ENCODE data around the gene AR. TPM values are rescaled to one million over a fixed set of nuclear protein-coding genes. Genes with fewer than 3 reads are reported as not detected.

Gene AR
- total RNA-seq, 1 donor from 2014 or later, result 9.0 TPM

GRCh38 chrX:67648361-67648760, 104.5 kb downstream of the AR start:
- Histone ChIP-seq H3K4me1 (ENCODE audit: insufficient read depth, low read length) (no peaks in the 10 kb centered on the region), H3K4me2 (ENCODE audit: low read length) (no peak overlapping the region), H3K9ac (ENCODE audit: low read length) (no peak overlapping the region), H3K36me3 (ENCODE audit: insufficient read depth, low read length) (no peaks in the 10 kb centered on the region), H3K27me3 (ENCODE audit: insufficient read depth, low read length) (no peaks in the 10 kb centered on the region), H4K20me1 (ENCODE audit: insufficient read depth, low read length) (no peaks in the 10 kb centered on the region), H3K4me3 (ENCODE audit: insufficient read depth, low read depth, low read length) (no peak overlapping the region), H3K79me2 (ENCODE audit: insufficient read depth, low read length) (no peaks in the 10 kb centered on the region), H3K27ac (ENCODE audit: low read depth, low read length) (no peak overlapping the region), H3K9me3 (ENCODE audit: insufficient read depth, low read depth, low read length) (no peaks in the 10 kb centered on the region), H2AFZ (ENCODE audit: low read depth, low read length) (no peak overlapping the region)
- Mint-ChIP-seq H3K9me3 (ENCODE audit: unreplicated experiment) (peaks cover 2% of the 10 kb centered on the region), H3K4me1 (ENCODE audit: low read depth, unreplicated experiment) (no peaks in the 10 kb centered on the region), H3K4me3 (ENCODE audit: unreplicated experiment) (no peak overlapping the region), H3K27ac (ENCODE audit: unreplicated experiment) (no peak overlapping the region), H3K36me3 (ENCODE audit: low read depth, unreplicated experiment) (no peaks in the 10 kb centered on the region), H3K27me3 (ENCODE audit: low read depth, unreplicated experiment) (no peaks in the 10 kb centered on the region)
- DNase-seq (ENCODE audit: low read depth) (no peak), FAIRE-seq (peak; percentile 54)
- TF ChIP-seq CTCF (IDR thresholded peaks at IDR 0.05; ENCODE audit: insufficient read depth, low read depth, low read length) (no peak), EZH2 (IDR thresholded peaks at IDR 0.05; ENCODE audit: insufficient read depth, low read length) (no peak)

- Histone ChIP-seq H2AFZ (ENCODE audit: low read depth, low read length) (no peak overlapping the region), H4K20me1 (ENCODE audit: insufficient read depth, low read length) (no peaks in the 10 kb centered on the region), H3K4me2 (ENCODE audit: low read length) (no peak overlapping the region), H3K79me2 (ENCODE audit: insufficient read depth, low read length) (no peaks in the 10 kb centered on the region), H3K4me3 (ENCODE audit: insufficient read depth, low read depth, low read length) (no peak overlapping the region), H3K27me3 (ENCODE audit: insufficient read depth, low read length) (no peaks in the 10 kb centered on the region), H3K27ac (ENCODE audit: low read depth, low read length) (no peak overlapping the region), H3K9me3 (ENCODE audit: insufficient read depth, low read depth, low read length) (no peaks in the 10 kb centered on the region), H3K4me1 (ENCODE audit: insufficient read depth, low read length) (no peaks in the 10 kb centered on the region), H3K36me3 (ENCODE audit: insufficient read depth, low read length) (no peaks in the 10 kb centered on the region), H3K9ac (ENCODE audit: low read length) (no peak overlapping the region)
- peak; percentile 59 for FAIRE-seq
- Mint-ChIP-seq H3K36me3 (ENCODE audit: low read depth, unreplicated experiment) (no peaks in the 10 kb centered on the region), H3K9me3 (ENCODE audit: unreplicated experiment) (no peaks in the 10 kb centered on the region), H3K27me3 (ENCODE audit: low read depth, unreplicated experiment) (no peaks in the 10 kb centered on the region), H3K4me1 (ENCODE audit: low read depth, unreplicated experiment) (peaks cover 11% of the 10 kb centered on the region), H3K27ac (ENCODE audit: unreplicated experiment) (no peak overlapping the region), H3K4me3 (ENCODE audit: unreplicated experiment) (no peak overlapping the region)
- TF ChIP-seq CTCF (IDR thresholded peaks at IDR 0.05; ENCODE audit: insufficient read depth, low read depth, low read length), result no peak
- TF ChIP-seq EZH2 (IDR thresholded peaks at IDR 0.05; ENCODE audit: insufficient read depth, low read length), result no peak
- DNase-seq (ENCODE audit: low read depth), result no peak
These were observed 107.8 kb downstream of the AR start for GRCh38 chrX:67651437-67652142.

DNA sequence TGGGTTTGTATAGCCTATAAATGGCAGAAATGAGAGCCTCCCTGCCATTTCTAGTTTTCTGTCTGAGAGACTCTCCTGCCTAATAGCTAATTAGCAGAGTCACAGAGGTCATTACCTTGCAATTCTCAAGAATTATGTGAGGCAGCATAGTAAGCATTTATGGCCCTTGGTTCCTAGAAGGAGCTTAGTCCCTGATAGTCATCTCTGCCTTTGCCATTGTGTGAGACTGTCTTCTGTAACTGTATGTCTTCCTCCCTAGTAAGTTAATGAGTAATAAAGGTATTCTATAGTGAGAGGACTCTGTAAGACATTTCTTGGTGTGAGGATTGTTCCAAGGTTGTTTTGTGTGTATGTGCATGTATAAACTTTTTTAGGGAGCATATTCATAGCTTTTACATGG, 108.7 kb downstream of the AR start:
- H4K20me1 ChIP-seq (ENCODE audit: insufficient read depth, low read length), result no peaks in the 10 kb centered on the region
- H3K9me3 Mint-ChIP-seq (ENCODE audit: unreplicated experiment), result no peaks in the 10 kb centered on the region
- H3K27me3 Mint-ChIP-seq (ENCODE audit: low read depth, unreplicated experiment), result no peaks in the 10 kb centered on the region
- DNase-seq (ENCODE audit: low read depth), result no peak
- H3K36me3 ChIP-seq (ENCODE audit: insufficient read depth, low read length), result no peaks in the 10 kb centered on the region
- no peaks in the 10 kb centered on the region for H3K36me3 Mint-ChIP-seq (ENCODE audit: low read depth, unreplicated experiment)
- no peak for TF ChIP-seq EZH2 (IDR thresholded peaks at IDR 0.05; ENCODE audit: insufficient read depth, low read length)
- TF ChIP-seq CTCF (IDR thresholded peaks at IDR 0.05; ENCODE audit: insufficient read depth, low read depth, low read length), result no peak
- no peak overlapping the region for H3K27ac Mint-ChIP-seq (ENCODE audit: unreplicated experiment)
- H3K4me1 ChIP-seq (ENCODE audit: insufficient read depth, low read length), result no peaks in the 10 kb centered on the region
- no peak overlapping the region for H3K4me2 ChIP-seq (ENCODE audit: low read length)
- H3K4me3 ChIP-seq (ENCODE audit: insufficient read depth, low read depth, low read length), result no peak overlapping the region
- peaks cover 11% of the 10 kb centered on the region for H3K4me1 Mint-ChIP-seq (ENCODE audit: low read depth, unreplicated experiment)
- FAIRE-seq, result no peak
- no peak overlapping the region for H3K9ac ChIP-seq (ENCODE audit: low read length)
- no peak overlapping the region for H3K4me3 Mint-ChIP-seq (ENCODE audit: unreplicated experiment)
- H3K27me3 ChIP-seq (ENCODE audit: insufficient read depth, low read length), result no peaks in the 10 kb centered on the region
- no peaks in the 10 kb centered on the region for H3K9me3 ChIP-seq (ENCODE audit: insufficient read depth, low read depth, low read length)
- H3K79me2 ChIP-seq (ENCODE audit: insufficient read depth, low read length), result no peaks in the 10 kb centered on the region
- H2AFZ ChIP-seq (ENCODE audit: low read depth, low read length), result no peak overlapping the region
- H3K27ac ChIP-seq (ENCODE audit: low read depth, low read length), result no peak overlapping the region
